ENCODE measurements around the gene GUCA1A.
"Not testable (repeated sequence)": the region's sequence is repeated elsewhere in the genome, so short reads cannot be mapped to it uniquely, and the experiment has no call there.

The GUCA1A gene

DNA sequence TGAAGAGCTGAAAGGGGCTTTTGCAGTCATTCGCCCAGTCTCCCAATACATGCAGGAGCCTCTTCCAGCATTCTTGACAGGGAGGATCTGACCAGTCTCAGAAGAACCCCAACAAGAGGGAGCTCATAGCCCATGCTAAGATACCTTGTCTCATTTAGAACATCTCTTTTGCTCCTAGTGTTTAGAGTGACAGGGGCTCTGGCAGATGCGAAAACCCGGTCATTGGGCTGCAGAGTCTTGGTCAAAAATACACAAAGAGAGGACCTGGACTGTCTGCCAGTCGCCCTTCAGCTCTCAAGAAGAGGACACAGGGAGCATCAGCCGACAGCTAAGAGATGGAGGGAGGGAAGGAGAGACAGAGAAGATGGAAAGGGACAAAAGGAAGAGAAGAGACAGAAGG lies 20.9 kb downstream of the GUCA1A start:
- TF ChIP-seq, protein P1, sequence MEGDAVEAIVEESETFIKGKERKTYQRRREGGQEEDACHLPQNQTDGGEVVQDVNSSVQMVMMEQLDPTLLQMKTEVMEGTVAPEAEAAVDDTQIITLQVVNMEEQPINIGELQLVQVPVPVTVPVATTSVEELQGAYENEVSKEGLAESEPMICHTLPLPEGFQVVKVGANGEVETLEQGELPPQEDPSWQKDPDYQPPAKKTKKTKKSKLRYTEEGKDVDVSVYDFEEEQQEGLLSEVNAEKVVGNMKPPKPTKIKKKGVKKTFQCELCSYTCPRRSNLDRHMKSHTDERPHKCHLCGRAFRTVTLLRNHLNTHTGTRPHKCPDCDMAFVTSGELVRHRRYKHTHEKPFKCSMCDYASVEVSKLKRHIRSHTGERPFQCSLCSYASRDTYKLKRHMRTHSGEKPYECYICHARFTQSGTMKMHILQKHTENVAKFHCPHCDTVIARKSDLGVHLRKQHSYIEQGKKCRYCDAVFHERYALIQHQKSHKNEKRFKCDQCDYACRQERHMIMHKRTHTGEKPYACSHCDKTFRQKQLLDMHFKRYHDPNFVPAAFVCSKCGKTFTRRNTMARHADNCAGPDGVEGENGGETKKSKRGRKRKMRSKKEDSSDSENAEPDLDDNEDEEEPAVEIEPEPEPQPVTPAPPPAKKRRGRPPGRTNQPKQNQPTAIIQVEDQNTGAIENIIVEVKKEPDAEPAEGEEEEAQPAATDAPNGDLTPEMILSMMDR (IDR thresholded peaks at IDR 0.05; ENCODE audit: low read depth, low read length, missing control alignments): no peak
- in situ Hi-C loops (cut with HindIII; ENCODE audit: low sequenced_read_pairs): no loop called here

DNA sequence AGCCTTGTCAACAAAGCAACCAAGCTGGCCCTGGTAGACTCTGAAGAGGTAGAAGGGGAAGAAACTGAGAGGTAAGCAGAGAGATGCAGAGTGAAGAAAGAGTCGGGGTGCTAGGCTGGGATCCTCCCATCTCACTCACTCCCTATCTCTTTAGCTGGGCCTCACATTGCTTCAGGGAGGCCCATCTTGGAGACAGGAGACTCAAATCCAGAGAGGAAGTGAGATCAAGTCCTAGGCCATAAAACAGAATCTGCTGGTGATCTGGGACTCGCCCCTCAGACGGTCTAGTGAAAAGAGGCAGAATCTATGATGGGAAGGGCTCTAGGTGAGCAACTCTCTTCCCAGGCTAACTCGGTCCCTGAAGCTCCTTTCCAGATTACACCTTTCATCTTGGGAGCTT lies 22.3 kb downstream of the GUCA1A start:
- H3K4me3 ChIP-seq (ENCODE audit: low read depth, low read length): no peak overlapping the region
- DNase-seq (ENCODE audit: low read depth): no peak
- TF ChIP-seq, protein P1 (IDR thresholded peaks at IDR 0.05; ENCODE audit: low read depth, low read length, missing control alignments): no peak
- in situ Hi-C loops (cut with HindIII; ENCODE audit: low sequenced_read_pairs): no loop called here

More for the DNA sequence above, 20.9 kb downstream of the GUCA1A start:
- no peak overlapping the region for H3K4me3 ChIP-seq (ENCODE audit: low read depth, low read length)
- no peak for DNase-seq (ENCODE audit: low read depth)

DNA sequence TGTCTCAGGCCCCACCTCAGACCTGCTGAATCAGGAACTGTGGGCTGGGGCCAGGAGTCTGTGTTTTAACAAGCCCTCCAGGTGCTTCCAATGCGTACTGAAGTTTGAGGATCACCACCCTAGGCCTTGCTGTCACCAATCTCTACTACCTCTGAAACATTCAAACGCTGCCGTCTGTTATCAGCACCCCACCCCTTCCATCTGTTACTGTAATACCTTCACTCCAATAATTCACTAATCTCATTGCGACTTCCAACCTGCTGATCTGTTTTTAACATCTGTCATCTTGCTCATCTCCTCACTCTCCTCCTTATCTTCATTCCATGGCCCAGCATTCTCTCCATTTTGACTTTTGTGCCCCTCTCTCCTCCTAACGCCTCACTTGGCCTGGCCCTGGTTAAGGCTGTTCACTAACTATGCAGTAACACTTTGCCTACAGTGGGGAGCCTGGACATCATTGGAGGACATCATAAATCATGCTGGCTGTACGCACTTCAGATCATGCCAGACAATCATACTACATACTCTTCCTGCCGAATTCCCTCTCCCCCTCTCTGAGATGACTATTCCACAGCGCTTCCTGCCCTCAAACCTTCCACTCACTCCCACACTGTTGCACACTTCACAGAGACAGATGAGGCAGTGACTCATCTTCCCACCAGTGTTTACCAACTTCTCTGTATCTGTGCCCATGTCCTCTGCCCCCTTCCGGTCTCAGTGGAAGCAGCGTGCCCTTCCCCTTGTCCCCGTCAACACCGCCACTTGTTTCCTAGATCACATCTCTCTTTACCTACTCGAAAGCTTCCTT lies 24.6 kb downstream of the GUCA1A start:
- DNase-seq (ENCODE audit: low read depth): no peak
- H3K4me3 ChIP-seq (ENCODE audit: low read depth, low read length): no peak overlapping the region
- in situ Hi-C loops (cut with HindIII; ENCODE audit: low sequenced_read_pairs): no loop called here
- TF ChIP-seq, protein P1 (IDR thresholded peaks at IDR 0.05; ENCODE audit: low read depth, low read length, missing control alignments): no peak

DNA sequence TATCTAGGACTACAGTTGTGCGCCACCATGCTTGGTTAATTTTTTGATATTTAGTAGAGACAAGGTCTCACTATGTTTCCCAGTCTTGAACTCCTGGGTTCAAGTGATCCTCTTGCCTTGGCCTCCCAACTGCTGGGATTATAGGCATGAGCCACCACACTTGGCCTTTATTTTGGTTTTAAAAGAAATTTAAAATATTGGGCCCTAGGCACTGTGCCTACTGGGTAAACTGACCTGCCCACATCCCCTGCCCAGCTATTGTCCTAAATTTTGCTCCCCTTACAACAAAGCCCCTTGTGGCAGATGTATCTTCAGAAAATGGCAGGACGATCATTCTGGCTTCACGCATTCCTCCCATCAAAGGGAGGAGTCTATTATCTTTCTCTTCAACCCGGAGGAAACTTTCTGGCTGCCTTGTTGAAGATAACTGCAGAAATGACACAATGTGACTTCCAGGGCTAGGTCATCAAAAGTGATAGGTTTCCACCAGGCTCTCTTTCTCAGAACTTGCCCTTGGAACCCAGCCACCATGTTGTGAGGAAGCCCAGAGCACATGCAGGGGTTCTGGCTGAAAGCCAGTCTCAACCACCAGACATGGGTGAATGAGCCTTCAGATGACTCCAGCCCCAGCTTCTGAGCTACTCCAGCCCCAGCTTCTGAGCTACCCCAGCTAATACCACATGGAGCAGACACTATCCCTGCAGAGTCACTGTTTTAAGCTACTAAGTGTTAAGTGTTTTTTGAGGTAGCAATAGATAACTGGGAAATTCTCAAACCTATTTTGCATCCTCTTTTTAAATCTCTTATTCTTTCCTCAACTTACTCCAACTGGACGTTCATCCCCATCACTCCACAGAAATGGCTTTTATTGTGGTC lies 26.2 kb downstream of the GUCA1A start:
- DNase-seq (ENCODE audit: low read depth): peak; percentile 65
- in situ Hi-C loops (cut with HindIII; ENCODE audit: low sequenced_read_pairs): no loop called here
- TF ChIP-seq, protein P1 (IDR thresholded peaks at IDR 0.05; ENCODE audit: low read depth, low read length, missing control alignments): no peak
- H3K4me3 ChIP-seq (ENCODE audit: low read depth, low read length): no peak overlapping the region

DNA sequence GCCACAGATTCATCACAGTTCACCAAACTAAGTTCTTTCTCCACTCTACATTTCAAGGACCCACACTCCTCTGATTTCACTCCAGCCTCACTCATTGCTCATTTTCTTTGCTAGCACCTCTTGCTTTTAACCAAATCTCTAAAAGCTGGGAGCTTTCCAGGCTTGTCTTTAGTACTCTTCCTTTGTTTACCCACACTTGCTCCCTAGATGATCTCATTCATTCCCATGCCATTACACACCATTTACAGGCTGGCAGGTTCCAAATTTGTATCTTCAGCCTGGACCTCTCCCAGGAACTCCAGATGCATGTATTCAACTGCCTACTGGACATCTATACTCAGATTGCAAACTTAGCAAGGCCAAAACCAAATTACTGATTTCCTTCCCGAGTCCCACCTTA lies 26.9 kb downstream of the GUCA1A start:
- TF ChIP-seq, protein P1 (IDR thresholded peaks at IDR 0.05; ENCODE audit: low read depth, low read length, missing control alignments): no peak
- peak; percentile 70 for DNase-seq (ENCODE audit: low read depth)
- in situ Hi-C loops (cut with HindIII; ENCODE audit: low sequenced_read_pairs): no loop called here
- H3K4me3 ChIP-seq (ENCODE audit: low read depth, low read length): no peak overlapping the region

DNA sequence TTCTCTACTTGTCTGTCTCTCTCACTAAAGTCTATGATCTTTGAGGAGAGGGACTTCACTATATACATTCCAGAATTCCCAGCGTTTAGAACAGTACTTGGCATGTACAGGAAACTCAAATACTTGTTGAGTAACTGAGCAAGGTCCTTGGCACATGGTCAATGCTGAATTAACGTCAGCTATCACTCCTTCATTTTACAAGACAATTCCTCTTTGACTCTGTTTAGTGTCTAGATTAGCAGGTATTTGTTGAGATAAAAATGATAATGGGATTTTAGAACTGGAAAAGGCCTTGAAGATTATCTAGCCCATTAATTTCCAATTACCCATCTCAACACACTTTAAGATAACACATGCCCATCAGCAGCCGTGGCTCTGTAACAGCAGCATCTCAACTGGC lies 28.2 kb downstream of the GUCA1A start:
- no peak for DNase-seq (ENCODE audit: low read depth)
- in situ Hi-C loops (cut with HindIII; ENCODE audit: low sequenced_read_pairs): no loop called here
- TF ChIP-seq, protein P1 (IDR thresholded peaks at IDR 0.05; ENCODE audit: low read depth, low read length, missing control alignments): no peak
- H3K4me3 ChIP-seq (ENCODE audit: low read depth, low read length): no peak overlapping the region

DNA sequence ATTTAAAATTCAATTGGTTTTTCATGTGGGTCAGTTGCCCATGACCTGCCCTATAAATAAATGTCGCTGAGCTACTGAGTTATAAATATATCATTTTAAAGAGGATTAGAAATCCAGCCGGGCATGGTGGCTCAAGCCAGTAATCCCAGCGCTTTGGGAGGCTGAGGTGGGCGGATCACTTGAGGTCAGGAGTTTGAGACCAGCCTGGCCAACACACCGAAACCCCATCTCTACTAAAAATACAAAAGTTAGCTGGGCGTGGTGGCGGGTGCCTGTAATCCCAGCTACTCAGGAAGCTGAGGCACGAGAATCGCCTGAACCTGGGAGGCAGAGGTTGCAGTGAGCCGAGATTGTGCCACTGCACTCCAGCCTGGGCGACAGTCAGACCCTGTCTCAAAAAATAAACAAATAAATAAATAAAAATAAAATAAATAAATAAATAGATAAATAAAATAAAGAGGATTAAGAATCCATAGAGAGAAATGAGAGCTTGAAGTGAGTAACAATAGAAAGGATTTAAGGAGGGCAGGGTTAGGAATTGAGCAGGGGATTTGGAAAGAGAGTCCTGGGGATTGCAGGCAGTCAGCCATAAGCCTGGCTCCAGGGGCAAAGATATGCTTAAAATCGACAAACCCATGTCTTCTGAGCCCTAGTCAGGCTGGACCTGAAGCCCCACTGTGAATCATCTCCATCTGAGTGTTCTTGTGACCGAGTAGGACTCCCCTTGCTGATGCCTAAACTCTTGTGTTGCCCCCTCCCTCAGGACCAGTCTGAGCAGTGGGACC lies 29.2 kb downstream of the GUCA1A start:
- DNase-seq (ENCODE audit: low read depth); in situ Hi-C loops (cut with HindIII; ENCODE audit: low sequenced_read_pairs): not testable (repeated sequence)

More for the DNA sequence above, 29.2 kb downstream of the GUCA1A start:
- H3K4me3 ChIP-seq (ENCODE audit: low read depth, low read length): not testable (repeated sequence)

All from astrocyte of the cerebellum (primary cell).